Raji (cell line): ENCODE results near the gene KRTAP10-4.

ENCODE experiments used
- POLR2A ChIP-seq: IDR thresholded peaks from 2 replicates; pipeline ENCODE4 v1.6.1; 2011; ENCODE audit warnings: low read depth, low read length, control low read depth; ENCODE audit not compliant: insufficient read depth

KRTAP10-4 gene

GRCh38 chr21:44567481-44568171, 5.9 kb upstream of the KRTAP10-4 start:
- no peak for TF ChIP-seq POLR2A

GRCh38 chr21:44568261-44568660, 5.3 kb upstream of the KRTAP10-4 start:
- no peak for TF ChIP-seq POLR2A

- TF ChIP-seq POLR2A, result no peak
Measured at GRCh38 chr21:44568667-44569556, 4.6 kb upstream of the KRTAP10-4 start.

- TF ChIP-seq POLR2A, result no peak
Measured at GRCh38 chr21:44569861-44570517, 3.5 kb upstream of the KRTAP10-4 start.

- TF ChIP-seq POLR2A, result no peak
Measured at GRCh38 chr21:44571296-44571695, 2.2 kb upstream of the KRTAP10-4 start.

- TF ChIP-seq POLR2A, result no peak
Measured at GRCh38 chr21:44571844-44572782, 1.4 kb upstream of the KRTAP10-4 start.

- TF ChIP-seq POLR2A, result no peak
Measured at GRCh38 chr21:44572959-44573583, 458 bp upstream of the KRTAP10-4 start.

- TF ChIP-seq POLR2A, result no peak
Measured at GRCh38 chr21:44574457-44575306, 1.2 kb downstream of the KRTAP10-4 start.

GRCh38 chr21:44575307-44576024, 1.9 kb downstream of the KRTAP10-4 start:
- TF ChIP-seq POLR2A, result no peak

- no peak for TF ChIP-seq POLR2A
Measured at GRCh38 chr21:44576025-44576420, 2.5 kb downstream of the KRTAP10-4 start.

- TF ChIP-seq POLR2A, result no peak
Measured at GRCh38 chr21:44578371-44579055, 5.0 kb downstream of the KRTAP10-4 start.

GRCh38 chr21:44579056-44579832, 5.7 kb downstream of the KRTAP10-4 start:
- TF ChIP-seq POLR2A, result no peak

- TF ChIP-seq POLR2A, result no peak
Measured at GRCh38 chr21:44579833-44580144, 6.3 kb downstream of the KRTAP10-4 start.
